Gastrocnemius medialis (tissue), 4 donors: Measurements from ENCODE around the gene IFNAR2.

Experiments
- POLR2A ChIP-seq, 2 donors: fragments of 450-650 bp; IDR thresholded peaks; one replicate each; pipeline ENCODE4 v1.6.1; 2017; ENCODE audit warnings: antibody characterized with exemption in 2 of 2, mild to moderate bottlenecking in 2 of 2, moderate library complexity in 2 of 2
- TF ChIP-seq, protein P1 (sequence below), 5 experiments: fragments of 450-650 bp in 3 of 5; fragments of 200-600 bp in 2 of 5; sonication (generic) in 2 of 5; IDR thresholded peaks in 4 of 5; conservative IDR thresholded peaks in 1 of 5; 1 replicate in 4 of 5; 2 replicates in 1 of 5; pipeline ENCODE4 v1.5.1; 2016 to 2019; ENCODE audit warnings: antibody characterized with exemption in 5 of 5, mild to moderate bottlenecking in 3 of 5, moderate library complexity in 3 of 5

DNA sequence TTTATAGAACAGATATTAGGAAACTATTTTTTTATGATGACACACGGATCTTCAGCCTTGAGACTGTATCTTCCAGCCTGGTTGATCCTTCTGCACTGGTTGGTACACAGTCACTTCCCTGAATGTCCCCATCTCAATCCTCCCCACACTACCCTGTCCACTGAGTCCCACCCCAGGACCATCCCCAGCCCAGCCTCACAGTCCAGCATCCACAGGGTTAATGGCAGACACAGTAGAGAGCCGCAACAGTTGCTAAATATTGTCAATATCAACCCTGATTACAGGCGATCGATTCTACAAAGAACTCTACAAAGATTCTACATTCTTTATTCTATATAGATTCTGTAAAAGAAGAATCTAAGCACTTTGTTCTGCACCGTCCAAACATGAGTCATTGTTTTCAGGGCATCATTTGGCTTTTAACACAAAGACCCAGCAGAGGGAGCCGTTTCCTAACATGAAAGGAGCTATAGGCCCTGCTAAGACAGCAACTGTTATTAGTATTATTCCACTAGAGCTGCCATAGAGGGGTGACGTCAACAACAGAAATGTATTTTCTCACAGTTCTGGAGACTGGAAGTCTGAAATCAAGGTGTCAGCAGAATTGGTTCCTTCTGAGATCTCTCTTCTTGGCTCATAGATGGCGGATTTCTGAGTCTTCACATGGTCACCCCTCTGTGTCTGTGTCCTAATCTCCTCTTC, 30.1 kb upstream of the IFNAR2 start:
- TF ChIP-seq, protein P1, sequence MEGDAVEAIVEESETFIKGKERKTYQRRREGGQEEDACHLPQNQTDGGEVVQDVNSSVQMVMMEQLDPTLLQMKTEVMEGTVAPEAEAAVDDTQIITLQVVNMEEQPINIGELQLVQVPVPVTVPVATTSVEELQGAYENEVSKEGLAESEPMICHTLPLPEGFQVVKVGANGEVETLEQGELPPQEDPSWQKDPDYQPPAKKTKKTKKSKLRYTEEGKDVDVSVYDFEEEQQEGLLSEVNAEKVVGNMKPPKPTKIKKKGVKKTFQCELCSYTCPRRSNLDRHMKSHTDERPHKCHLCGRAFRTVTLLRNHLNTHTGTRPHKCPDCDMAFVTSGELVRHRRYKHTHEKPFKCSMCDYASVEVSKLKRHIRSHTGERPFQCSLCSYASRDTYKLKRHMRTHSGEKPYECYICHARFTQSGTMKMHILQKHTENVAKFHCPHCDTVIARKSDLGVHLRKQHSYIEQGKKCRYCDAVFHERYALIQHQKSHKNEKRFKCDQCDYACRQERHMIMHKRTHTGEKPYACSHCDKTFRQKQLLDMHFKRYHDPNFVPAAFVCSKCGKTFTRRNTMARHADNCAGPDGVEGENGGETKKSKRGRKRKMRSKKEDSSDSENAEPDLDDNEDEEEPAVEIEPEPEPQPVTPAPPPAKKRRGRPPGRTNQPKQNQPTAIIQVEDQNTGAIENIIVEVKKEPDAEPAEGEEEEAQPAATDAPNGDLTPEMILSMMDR (IDR thresholded peaks at IDR 0.05 in 4 of 5, conservative IDR thresholded peaks at IDR 0.05 in 1 of 5), result peak; percentile 60 to 86 (median 77)
- no peak for TF ChIP-seq POLR2A (IDR thresholded peaks at IDR 0.05)
